CD8-positive, alpha-beta memory T cell (primary cell): ENCODE results near the gene PCIF1. TPM values are rescaled to one million over a fixed set of nuclear protein-coding genes. Genes with fewer than 3 reads are reported as not detected.
A peak's percentile ranks its signal among the peaks of the same experiment; 100 is the strongest.

Experiments
- CTCF ChIA-PET: fragments of 350-600 bp; sonication (Branson Sonifier 250); formaldehyde crosslinking; loops from one replicate; lab custom pipeline; 2021; ENCODE audit warnings: antibody characterized with exemption; lab: Charles Lee
- POLR2A ChIA-PET: fragments of 350-600 bp; sonication (Branson Sonifier 250); formaldehyde crosslinking; loops from one replicate; lab custom pipeline; 2021; ENCODE audit warnings: antibody characterized with exemption; lab: Charles Lee
- DNase-seq, 5 donors: peaks; one replicate each; pipeline versions ENCODE4 v3.0.0 to v3.0.0-alpha.2; 2020 to 2022; ENCODE audit warnings: mixed read lengths in 1 of 5
- H3K27ac ChIP-seq: one replicate; pipeline ENCODE4 v1.7.0; 2013; ENCODE audit warnings: low read depth, mild to moderate bottlenecking, low read length, moderate library complexity
- H3K27me3 ChIP-seq: 2 replicates; pipeline ENCODE4 v1.7.0; 2013; ENCODE audit warnings: low read length, mild to moderate bottlenecking; ENCODE audit not compliant: insufficient read depth, poor library complexity, severe bottlenecking
- H3K36me3 ChIP-seq: 2 replicates; pipeline ENCODE4 v1.7.0; 2013; ENCODE audit warnings: mild to moderate bottlenecking, low read length, moderate library complexity; ENCODE audit not compliant: insufficient read depth
- H3K4me1 ChIP-seq: 2 replicates; pipeline ENCODE4 v1.7.0; 2013; ENCODE audit warnings: mild to moderate bottlenecking, low read length, moderate library complexity; ENCODE audit not compliant: insufficient read depth
- H3K4me3 ChIP-seq: 2 replicates; pipeline ENCODE4 v1.7.0; 2013; ENCODE audit warnings: mild to moderate bottlenecking, low read length
- H3K9me3 ChIP-seq: 2 replicates; pipeline ENCODE4 v1.7.0; 2013; ENCODE audit warnings: mild to moderate bottlenecking, low read length
- H3K27ac Mint-ChIP-seq, 8 donors: one replicate each; pipeline ENCODE4 v1.8.0; 2020 to 2021; ENCODE audit warnings: mixed read lengths in 8 of 8, mild to moderate bottlenecking in 6 of 8, inconsistent platforms in 3 of 8, moderate library complexity in 3 of 8
- H3K27me3 Mint-ChIP-seq, 2 donors: one replicate each; pipeline ENCODE4 v1.8.0; 2020 to 2021; ENCODE audit warnings: mixed read lengths in 2 of 2, mild to moderate bottlenecking in 1 of 2, moderate library complexity in 1 of 2
- H3K36me3 Mint-ChIP-seq, 3 donors: one replicate each; pipeline ENCODE4 v1.8.0; 2020 to 2021; ENCODE audit warnings: mixed read lengths in 3 of 3, inconsistent platforms in 1 of 3, mild to moderate bottlenecking in 1 of 3
- H3K4me1 Mint-ChIP-seq, 3 donors: one replicate each; pipeline ENCODE4 v1.8.0; 2020 to 2021; ENCODE audit warnings: mixed read lengths in 3 of 3, inconsistent platforms in 1 of 3, mild to moderate bottlenecking in 1 of 3
- H3K4me3 Mint-ChIP-seq, 7 donors: one replicate each; pipeline ENCODE4 v1.8.0; 2020 to 2021; ENCODE audit warnings: mixed read lengths in 7 of 7, mild to moderate bottlenecking in 6 of 7, moderate library complexity in 4 of 7, inconsistent platforms in 2 of 7
- H3K9me3 Mint-ChIP-seq, 5 donors: one replicate each; pipeline ENCODE4 v1.8.0; 2020 to 2022; ENCODE audit warnings: mixed read lengths in 5 of 5, mild to moderate bottlenecking in 3 of 5, moderate library complexity in 2 of 5, inconsistent platforms in 1 of 5
- polyA plus RNA-seq: library from polyadenylated mRNA; unstranded; fragments of 300-500 nt; fragmentation: Illumina TruSeq; gene quantifications from one replicate; pipeline ENCODE4 v1.2.3, GENCODE V29; 2021
- total RNA-seq, 2 experiments: library from RNA; stranded (reverse); gene quantifications; one replicate each; pipeline ENCODE4 v1.2.3, GENCODE V29; 2021

PCIF1 gene
- total and polyA plus RNA-seq, 3 experiments from 2014 or later, result 33.6 to 88.0 (median 34.1) TPM

GRCh38 chr20:45962031-45962755 lies 27.7 kb downstream of the PCIF1 start:
- Histone ChIP-seq H3K4me1 (no peaks in the 10 kb centered on the region), H3K4me3 (no peak overlapping the region), H3K27me3 (no peaks in the 10 kb centered on the region), H3K36me3 (peaks cover 64% of the 10 kb centered on the region), H3K9me3 (no peaks in the 10 kb centered on the region), H3K27ac (no peak overlapping the region)
- no peak for DNase-seq
- Mint-ChIP-seq H3K9me3 (no peaks in the 10 kb centered on the region), H3K27me3 (no peaks in the 10 kb centered on the region), H3K4me3 (no peak overlapping the region), H3K27ac (peak overlapping the region in 1 of 8 donors; percentile 79), H3K36me3 (peaks cover 11 to 90% (median 20%) of the 10 kb centered on the region in 3 donors), H3K4me1 (peaks cover 0 to 3% (median 0%) of the 10 kb centered on the region in 3 donors)
- POLR2A ChIA-PET, result interaction anchor here (1.1 to 1.5 kb wide), 2 partner anchors 9 to 28 kb away, joined by 4 to 13 read pairs; partner anchors contain the start of genes PCIF1 and ZNF335
- CTCF ChIA-PET, result interaction anchor here (0.6 to 2.6 kb wide), 8 partner anchors 8 to 412 kb away, joined by 3 to 19 read pairs (median 4); partner anchors contain the start of gene PCIF1

DNA sequence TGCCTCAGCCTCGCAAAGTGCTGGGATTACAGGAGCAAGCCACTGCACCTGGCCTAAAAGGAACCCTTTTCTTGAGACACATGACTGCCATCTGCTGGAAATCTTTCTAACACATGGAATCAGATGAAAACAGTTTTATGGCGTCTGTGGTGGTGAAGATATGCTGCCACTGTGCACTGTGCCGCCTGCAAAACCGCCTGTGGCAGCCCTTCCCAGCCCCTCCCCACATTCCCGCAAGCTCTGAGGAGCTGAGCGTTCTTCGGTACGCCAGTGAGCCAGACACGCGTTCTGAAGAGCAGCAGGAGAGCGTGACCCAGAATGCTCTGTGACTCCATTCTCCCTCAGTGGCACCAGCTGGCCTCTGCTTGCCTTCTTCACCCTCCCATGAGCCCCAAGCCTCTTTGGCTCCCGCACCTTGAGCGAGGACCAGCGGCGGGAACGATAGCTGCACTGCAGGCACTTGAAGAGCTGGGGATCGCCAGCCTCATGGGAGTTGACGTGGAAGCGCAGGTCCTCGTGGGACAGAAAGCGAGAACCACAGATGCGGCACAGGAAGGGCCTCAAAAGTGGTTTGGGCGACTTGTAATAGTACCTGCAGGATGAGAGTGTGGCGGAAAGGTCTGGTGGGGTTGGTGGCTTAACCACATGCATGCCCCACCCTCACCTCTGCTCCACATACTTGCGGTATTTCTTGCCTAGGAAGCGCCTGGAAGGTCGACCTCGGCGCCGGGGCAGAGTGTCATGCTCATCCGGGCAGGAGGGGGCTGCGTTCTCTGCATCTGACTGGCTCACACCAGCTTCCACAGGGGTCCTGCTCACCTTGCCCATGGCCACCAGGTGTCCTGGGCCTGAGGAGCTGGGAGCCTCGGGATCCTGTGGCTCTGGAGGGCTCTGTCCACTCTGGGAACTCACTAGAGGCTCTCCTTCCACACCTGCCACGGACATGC lies 28.8 kb downstream of the PCIF1 start:
- Mint-ChIP-seq H3K4me3 (no peak overlapping the region), H3K4me1 (peaks cover 0 to 3% (median 0%) of the 10 kb centered on the region in 3 donors), H3K27ac (peak overlapping the region in 6 of 8 donors; percentile 6 to 76 (median 50)), H3K36me3 (peaks cover 11 to 91% (median 19%) of the 10 kb centered on the region in 3 donors), H3K27me3 (no peaks in the 10 kb centered on the region), H3K9me3 (no peaks in the 10 kb centered on the region)
- H3K9me3 ChIP-seq, result no peaks in the 10 kb centered on the region
- ChIA-PET POLR2A (interaction anchor here (1.1 to 1.5 kb wide), 2 partner anchors 8 to 29 kb away, joined by 4 to 13 read pairs; partner anchors contain the start of genes PCIF1 and ZNF335), CTCF (interaction anchor here (0.8 to 1.4 kb wide), 5 partner anchors 29 to 164 kb away, joined by 3 to 8 read pairs (median 4); partner anchors contain the start of gene PCIF1)
- DNase-seq, result peak in 2 of 5 donors; percentile 23 to 41
- no peak overlapping the region for H3K27ac ChIP-seq
- peaks cover 65% of the 10 kb centered on the region for H3K36me3 ChIP-seq
- no peaks in the 10 kb centered on the region for H3K27me3 ChIP-seq
- no peaks in the 10 kb centered on the region for H3K4me1 ChIP-seq
- no peak overlapping the region for H3K4me3 ChIP-seq

GRCh38 chr20:45964006-45964400 lies 29.5 kb downstream of the PCIF1 start:
- Mint-ChIP-seq H3K27ac (peak overlapping the region in 2 of 8 donors; percentile 63 to 76), H3K9me3 (no peaks in the 10 kb centered on the region), H3K4me3 (no peak overlapping the region), H3K4me1 (peaks cover 0 to 3% (median under 1%) of the 10 kb centered on the region in 3 donors), H3K27me3 (no peaks in the 10 kb centered on the region), H3K36me3 (peaks cover 4 to 91% (median 19%) of the 10 kb centered on the region in 3 donors)
- POLR2A ChIA-PET, result no interaction called here
- Histone ChIP-seq H3K27me3 (no peaks in the 10 kb centered on the region), H3K9me3 (no peaks in the 10 kb centered on the region), H3K27ac (no peak overlapping the region), H3K36me3 (peaks cover 65% of the 10 kb centered on the region), H3K4me1 (peaks cover 5% of the 10 kb centered on the region), H3K4me3 (no peak overlapping the region)
- DNase-seq, result no peak
- CTCF ChIA-PET, result interaction anchor here (0.8 to 2.2 kb wide), 2 partner anchors 164 to 165 kb away, joined by 5 to 11 read pairs; no protein-coding TSS in a partner anchor

GRCh38 chr20:45965169-45966002 lies 30.9 kb downstream of the PCIF1 start:
- ChIA-PET CTCF (interaction anchor here (0.9 to 2.2 kb wide), 4 partner anchors 13 to 166 kb away, joined by 3 to 11 read pairs (median 3); no protein-coding TSS in a partner anchor), POLR2A (interaction anchor here (0.7 kb wide), 1 partner anchor 7 kb away, joined by 4 read pairs; no protein-coding TSS in a partner anchor)
- Mint-ChIP-seq H3K4me1 (peaks cover 13 to 16% (median 14%) of the 10 kb centered on the region in 3 donors), H3K9me3 (no peaks in the 10 kb centered on the region), H3K27ac (peak overlapping the region in 6 of 8 donors; percentile 13 to 87 (median 50)), H3K27me3 (no peaks in the 10 kb centered on the region), H3K36me3 (peaks cover 3 to 91% (median 13%) of the 10 kb centered on the region in 3 donors), H3K4me3 (no peak overlapping the region)
- Histone ChIP-seq H3K27me3 (no peaks in the 10 kb centered on the region), H3K36me3 (peaks cover 52% of the 10 kb centered on the region), H3K9me3 (no peaks in the 10 kb centered on the region), H3K4me3 (no peak overlapping the region), H3K4me1 (peaks cover 19% of the 10 kb centered on the region), H3K27ac (no peak overlapping the region)
- DNase-seq, result no peak

GRCh38 chr20:45967551-45968080 lies 33.1 kb downstream of the PCIF1 start:
- Histone ChIP-seq H3K4me3 (no peak overlapping the region), H3K27me3 (no peaks in the 10 kb centered on the region), H3K9me3 (no peaks in the 10 kb centered on the region), H3K36me3 (peaks cover 38% of the 10 kb centered on the region), H3K4me1 (peaks cover 27% of the 10 kb centered on the region), H3K27ac (no peak overlapping the region)
- peaks cover 0 to 7% of the 10 kb centered on the region in 2 donors for H3K27me3 Mint-ChIP-seq
- H3K9me3 Mint-ChIP-seq, result peaks cover 0 to 3% (median 0%) of the 10 kb centered on the region in 5 donors
- no peak overlapping the region for H3K27ac Mint-ChIP-seq
- no peak for DNase-seq
- ChIA-PET POLR2A (no interaction called here), CTCF (interaction anchor here (0.5 to 5.3 kb wide), 4 partner anchors 24 to 168 kb away, joined by 3 to 26 read pairs (median 4); no protein-coding TSS in a partner anchor)
- H3K4me3 Mint-ChIP-seq, result peak overlapping the region in 1 of 7 donors; percentile 10
- peaks cover 3 to 82% (median 13%) of the 10 kb centered on the region in 3 donors for H3K36me3 Mint-ChIP-seq
- peaks cover 20 to 29% (median 26%) of the 10 kb centered on the region in 3 donors for H3K4me1 Mint-ChIP-seq

DNA sequence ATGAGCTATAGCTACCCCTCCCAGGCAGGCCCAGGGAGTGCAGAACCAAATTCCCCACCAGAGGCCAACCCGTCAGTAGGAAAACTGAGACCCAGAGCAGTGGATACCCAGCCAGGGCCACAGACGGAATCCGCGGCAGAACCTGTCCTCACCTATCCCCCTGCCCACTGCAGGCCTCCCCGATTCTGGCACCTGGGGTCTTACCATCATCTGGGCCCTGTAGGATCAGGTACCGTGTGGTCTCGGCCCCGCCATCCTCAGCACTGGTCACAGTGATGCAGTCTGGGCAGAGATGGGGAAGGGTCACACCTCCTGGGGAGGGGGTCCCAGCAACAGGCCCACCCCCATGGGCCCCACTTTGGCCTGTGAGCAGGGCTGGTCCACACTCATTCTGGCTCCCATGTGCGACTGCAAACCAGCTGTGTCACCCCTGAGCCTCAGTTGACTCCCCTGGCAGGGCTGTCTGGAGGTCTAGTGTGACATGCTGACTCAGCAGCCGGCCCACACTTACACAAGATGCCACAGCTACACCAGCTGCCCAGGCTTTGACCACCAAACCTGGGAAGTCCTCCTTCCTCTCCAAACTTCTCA lies 33.7 kb downstream of the PCIF1 start:
- Mint-ChIP-seq H3K4me3 (peak overlapping the region in 1 of 7 donors; percentile 10), H3K36me3 (peaks cover under 1 to 77% (median 10%) of the 10 kb centered on the region in 3 donors), H3K4me1 (peaks cover 22 to 30% (median 25%) of the 10 kb centered on the region in 3 donors), H3K9me3 (peaks cover 0 to 3% (median 0%) of the 10 kb centered on the region in 5 donors), H3K27me3 (peaks cover 0 to 7% of the 10 kb centered on the region in 2 donors), H3K27ac (peak overlapping the region in 3 of 8 donors; percentile 32 to 100 (median 55))
- Histone ChIP-seq H3K4me1 (peaks cover 31% of the 10 kb centered on the region), H3K36me3 (peaks cover 35% of the 10 kb centered on the region), H3K27me3 (no peaks in the 10 kb centered on the region), H3K9me3 (no peaks in the 10 kb centered on the region), H3K27ac (no peak overlapping the region), H3K4me3 (no peak overlapping the region)
- CTCF ChIA-PET, result interaction anchor here (0.5 to 5.3 kb wide), 6 partner anchors 24 to 169 kb away, joined by 3 to 46 read pairs (median 6); partner anchors contain the start of gene PCIF1
- POLR2A ChIA-PET, result interaction anchor here (1.1 kb wide), 1 partner anchor 78 kb away, joined by 3 read pairs; no protein-coding TSS in a partner anchor
- DNase-seq, result no peak
